HL-60 (cell line): ENCODE measurements around the gene GNG12.

Experiments
- SPI1 ChIP-seq: IDR thresholded peaks from 2 replicates; pipeline ENCODE4 v1.6.1; 2012; ENCODE audit warnings: low read depth, mild to moderate bottlenecking, borderline replicate concordance
- TF ChIP-seq, protein P1 (sequence below): IDR thresholded peaks from one replicate; pipeline ENCODE4 v1.5.1; 2011; ENCODE audit warnings: low read length, control low read depth, inconsistent platforms; ENCODE audit not compliant: insufficient read depth
- TF ChIP-seq, protein P2 (sequence below): IDR thresholded peaks from 2 replicates; pipeline ENCODE4 v1.6.1; 2012; ENCODE audit warnings: low read depth; ENCODE audit not compliant: insufficient replicate concordance

DNA sequence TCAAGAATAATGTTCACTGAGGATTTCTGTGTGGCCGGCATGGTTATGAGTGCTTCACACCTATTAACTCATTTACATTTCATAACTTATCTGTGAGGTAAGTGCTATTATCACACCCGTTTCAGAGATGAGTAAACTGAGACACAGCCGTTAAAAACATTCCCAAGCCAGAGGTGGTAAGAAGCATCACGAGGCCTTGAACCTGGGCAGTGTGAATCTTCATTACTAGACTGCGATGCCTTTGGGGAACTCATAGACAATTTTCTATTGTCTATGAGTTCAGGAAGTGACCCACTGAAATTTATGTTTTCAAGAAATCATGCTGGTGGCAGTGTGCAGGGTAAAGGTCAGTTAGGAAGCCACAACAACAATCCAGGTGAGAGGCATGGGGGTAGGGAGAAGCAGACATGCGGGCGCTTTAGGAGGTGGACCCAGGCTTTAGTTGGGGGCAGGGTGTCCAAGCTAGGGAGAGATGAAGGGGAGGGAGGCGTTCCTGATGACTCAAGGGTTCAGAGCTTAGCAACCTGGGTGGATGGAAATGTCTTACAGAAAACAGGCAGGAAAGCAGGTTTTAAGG lies 14.5 kb downstream of the GNG12 start:
- TF ChIP-seq, protein P1, sequence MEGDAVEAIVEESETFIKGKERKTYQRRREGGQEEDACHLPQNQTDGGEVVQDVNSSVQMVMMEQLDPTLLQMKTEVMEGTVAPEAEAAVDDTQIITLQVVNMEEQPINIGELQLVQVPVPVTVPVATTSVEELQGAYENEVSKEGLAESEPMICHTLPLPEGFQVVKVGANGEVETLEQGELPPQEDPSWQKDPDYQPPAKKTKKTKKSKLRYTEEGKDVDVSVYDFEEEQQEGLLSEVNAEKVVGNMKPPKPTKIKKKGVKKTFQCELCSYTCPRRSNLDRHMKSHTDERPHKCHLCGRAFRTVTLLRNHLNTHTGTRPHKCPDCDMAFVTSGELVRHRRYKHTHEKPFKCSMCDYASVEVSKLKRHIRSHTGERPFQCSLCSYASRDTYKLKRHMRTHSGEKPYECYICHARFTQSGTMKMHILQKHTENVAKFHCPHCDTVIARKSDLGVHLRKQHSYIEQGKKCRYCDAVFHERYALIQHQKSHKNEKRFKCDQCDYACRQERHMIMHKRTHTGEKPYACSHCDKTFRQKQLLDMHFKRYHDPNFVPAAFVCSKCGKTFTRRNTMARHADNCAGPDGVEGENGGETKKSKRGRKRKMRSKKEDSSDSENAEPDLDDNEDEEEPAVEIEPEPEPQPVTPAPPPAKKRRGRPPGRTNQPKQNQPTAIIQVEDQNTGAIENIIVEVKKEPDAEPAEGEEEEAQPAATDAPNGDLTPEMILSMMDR: no peak
- TF ChIP-seq, protein P2, sequence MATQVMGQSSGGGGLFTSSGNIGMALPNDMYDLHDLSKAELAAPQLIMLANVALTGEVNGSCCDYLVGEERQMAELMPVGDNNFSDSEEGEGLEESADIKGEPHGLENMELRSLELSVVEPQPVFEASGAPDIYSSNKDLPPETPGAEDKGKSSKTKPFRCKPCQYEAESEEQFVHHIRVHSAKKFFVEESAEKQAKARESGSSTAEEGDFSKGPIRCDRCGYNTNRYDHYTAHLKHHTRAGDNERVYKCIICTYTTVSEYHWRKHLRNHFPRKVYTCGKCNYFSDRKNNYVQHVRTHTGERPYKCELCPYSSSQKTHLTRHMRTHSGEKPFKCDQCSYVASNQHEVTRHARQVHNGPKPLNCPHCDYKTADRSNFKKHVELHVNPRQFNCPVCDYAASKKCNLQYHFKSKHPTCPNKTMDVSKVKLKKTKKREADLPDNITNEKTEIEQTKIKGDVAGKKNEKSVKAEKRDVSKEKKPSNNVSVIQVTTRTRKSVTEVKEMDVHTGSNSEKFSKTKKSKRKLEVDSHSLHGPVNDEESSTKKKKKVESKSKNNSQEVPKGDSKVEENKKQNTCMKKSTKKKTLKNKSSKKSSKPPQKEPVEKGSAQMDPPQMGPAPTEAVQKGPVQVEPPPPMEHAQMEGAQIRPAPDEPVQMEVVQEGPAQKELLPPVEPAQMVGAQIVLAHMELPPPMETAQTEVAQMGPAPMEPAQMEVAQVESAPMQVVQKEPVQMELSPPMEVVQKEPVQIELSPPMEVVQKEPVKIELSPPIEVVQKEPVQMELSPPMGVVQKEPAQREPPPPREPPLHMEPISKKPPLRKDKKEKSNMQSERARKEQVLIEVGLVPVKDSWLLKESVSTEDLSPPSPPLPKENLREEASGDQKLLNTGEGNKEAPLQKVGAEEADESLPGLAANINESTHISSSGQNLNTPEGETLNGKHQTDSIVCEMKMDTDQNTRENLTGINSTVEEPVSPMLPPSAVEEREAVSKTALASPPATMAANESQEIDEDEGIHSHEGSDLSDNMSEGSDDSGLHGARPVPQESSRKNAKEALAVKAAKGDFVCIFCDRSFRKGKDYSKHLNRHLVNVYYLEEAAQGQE: no peak
- TF ChIP-seq SPI1: no peak
